ENCODE results near the gene SPPL3.
"Not testable (repeated sequence)": the region's sequence is repeated elsewhere in the genome, so short reads cannot be mapped to it uniquely, and the experiment has no call there.

SPPL3 gene

GRCh38 chr12:120917748-120918147, 13.6 kb upstream of the SPPL3 start:
- DNase-seq (ENCODE audit: low read depth), result no peak

- DNase-seq (ENCODE audit: low read depth), result no peak
Observed at GRCh38 chr12:120916561-120916960, 12.4 kb upstream of the SPPL3 start.

DNA sequence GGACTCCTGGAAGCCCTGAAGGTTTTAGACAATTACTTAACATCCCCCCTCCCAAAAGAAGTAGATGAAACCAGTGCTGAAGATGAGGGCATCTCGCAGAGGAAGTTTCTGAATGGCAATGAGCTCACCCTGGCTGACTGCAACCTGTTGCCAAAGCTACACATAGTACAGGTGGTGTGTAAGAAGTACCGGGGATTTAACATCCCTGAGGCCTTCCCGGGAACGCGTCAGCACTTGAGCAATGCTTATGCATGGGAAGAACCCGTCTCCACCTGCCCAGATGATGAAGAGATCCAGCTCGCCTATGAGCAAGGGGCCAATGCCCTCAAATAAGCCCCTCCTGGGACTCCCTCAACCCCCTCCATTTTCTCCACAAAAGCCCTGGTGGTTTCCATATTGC, 10.6 kb upstream of the SPPL3 start:
- no peak for DNase-seq (ENCODE audit: low read depth)

DNA sequence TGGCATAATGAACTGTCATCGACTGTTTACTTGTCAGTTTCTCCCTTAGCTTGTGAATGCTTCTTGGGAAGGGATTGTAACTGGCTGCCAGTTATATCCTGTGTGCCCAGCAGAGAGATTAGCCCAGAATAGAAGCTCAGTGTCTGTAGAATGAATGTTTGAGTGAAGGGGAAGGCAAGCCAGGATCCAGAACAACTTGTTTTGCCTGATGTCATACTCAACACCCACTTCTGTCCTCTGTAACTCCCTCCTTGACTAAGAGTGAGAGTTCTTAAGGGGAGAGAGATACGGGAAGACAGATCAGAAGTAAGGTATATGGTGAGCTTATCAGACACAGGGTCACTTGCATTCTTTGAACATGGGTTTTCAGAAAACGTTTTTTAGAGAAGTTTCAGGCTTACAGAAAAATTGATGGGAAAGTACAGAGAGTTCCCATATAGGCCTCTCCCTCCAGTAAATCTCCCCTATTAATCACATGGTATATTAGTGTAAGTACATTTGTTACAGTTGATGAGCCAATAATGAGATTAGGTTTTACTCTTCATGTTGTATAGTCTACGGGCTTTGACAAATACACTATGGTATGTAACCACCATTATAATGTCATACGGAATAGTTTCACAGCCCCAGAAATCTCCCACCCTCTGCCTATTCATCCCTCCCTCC, 5.6 kb upstream of the SPPL3 start:
- DNase-seq (ENCODE audit: low read depth), result no peak

DNA sequence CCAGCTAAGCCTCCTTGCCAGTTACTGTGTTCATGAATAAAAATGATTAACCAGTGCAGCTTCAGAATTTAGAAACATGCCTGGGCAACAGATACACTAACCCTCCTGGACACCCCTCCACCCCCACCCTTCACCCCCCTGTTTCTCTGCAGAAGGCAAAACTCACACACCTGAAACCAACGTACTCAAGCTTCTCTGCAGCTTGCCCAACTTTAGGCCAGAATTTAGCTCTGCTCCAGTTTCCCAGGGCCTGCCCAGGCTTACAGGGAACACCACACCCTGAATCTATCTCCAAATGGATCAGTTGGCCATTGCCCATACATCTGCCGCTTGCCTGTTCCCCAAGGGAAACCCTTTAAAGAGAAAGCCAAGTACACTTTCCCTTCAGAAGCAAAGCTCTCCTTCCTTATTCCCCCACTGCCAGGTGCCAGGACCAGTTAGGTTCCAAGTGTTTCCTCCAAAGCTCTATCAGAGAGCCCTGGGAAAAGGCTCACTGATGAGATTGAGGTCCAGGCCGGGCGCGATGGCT, 1.8 kb upstream of the SPPL3 start:
- no peak for DNase-seq (ENCODE audit: low read depth)

- DNase-seq (ENCODE audit: low read depth), result no peak
Observed at GRCh38 chr12:120903412-120904196, 554 bp downstream of the SPPL3 start.

DNA sequence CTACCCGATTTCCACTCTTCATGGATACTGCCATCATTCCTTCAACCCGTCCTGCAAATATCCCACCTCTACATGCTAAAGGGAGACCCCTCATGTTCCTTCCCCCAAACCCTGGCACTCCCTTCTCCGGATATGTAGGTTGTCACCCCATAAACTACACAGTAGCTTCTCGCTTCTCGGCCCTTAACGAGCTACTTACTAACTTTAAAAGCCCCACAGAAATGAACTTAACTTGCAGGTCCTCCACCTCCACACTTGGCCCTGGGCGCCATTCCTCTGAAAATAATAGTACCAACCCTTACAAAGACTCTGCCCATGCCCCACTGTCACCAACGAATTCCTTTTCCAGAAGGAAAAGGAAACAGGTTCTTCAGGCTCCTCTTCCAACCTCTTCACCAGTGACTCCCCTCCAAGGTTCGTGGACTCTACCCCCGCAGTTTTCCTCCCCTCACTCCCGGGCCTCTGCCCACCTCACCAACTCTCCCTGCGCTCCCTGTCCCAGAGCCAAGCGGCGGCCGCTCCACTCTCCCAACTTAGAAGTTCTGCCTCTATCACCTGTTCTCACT, 1.2 kb downstream of the SPPL3 start:
- no peak for DNase-seq (ENCODE audit: low read depth)

- no peak for DNase-seq (ENCODE audit: low read depth)
Observed at GRCh38 chr12:120901818-120902217, 2.3 kb downstream of the SPPL3 start.

GRCh38 chr12:120901101-120901500, 3.1 kb downstream of the SPPL3 start:
- DNase-seq (ENCODE audit: low read depth), result not testable (repeated sequence)

DNA sequence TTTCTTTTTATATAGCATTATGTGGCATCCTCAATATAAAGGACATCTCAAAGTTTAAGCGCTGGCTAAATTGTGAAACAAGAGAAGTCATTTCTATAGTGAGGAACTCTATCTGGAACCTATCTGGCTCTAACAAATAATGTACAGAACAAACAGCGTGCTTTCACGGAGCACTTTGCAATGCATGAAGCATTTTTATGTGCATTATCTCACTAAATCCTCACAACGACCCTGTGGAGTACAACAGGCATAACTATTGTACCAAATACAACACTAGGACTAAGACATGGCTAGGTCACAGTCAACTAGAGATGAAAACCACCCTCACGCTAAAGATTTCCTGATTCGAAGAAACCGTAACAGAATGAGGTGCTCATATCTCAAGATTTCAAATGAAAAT, 8.6 kb downstream of the SPPL3 start:
- no peak for DNase-seq (ENCODE audit: low read depth)

DNA sequence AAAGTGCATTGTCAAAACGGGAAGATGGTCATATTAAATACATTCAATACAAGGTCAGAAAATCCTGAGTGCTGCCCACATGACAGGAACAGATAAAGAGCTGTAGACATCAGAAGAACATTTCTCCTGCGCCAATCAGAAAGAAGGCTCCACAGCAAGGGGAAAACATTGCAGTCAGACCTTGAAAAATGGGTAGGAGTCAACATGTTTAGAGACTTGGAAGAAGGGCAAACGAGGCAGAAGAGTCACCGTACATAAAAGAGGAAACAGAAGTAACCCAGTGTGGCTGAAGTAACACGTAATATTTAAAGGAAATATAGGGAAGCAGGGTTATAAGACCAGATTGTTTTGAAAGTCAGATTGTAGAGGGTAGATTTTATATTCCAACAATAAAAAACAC, 11.9 kb downstream of the SPPL3 start:
- DNase-seq (ENCODE audit: low read depth), result no peak

DNA sequence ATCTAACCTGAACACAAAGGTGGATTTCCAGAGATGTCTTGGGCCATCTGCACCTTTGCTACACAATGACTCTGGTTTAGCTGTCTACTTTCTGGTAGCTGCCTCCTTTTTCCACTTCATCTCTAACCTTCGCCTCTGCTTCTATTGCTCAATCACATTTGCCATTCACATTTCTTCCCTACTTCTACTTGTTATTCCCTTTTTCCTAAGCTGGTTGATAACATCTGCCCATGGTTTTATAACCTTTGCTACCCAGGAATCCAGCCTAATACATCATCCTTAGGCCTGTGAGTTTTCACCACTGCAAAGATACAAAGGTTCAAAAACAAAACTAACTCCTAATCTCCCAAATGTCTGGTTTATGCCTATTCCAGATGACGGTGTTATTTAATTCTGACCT, 13.2 kb downstream of the SPPL3 start:
- DNase-seq (ENCODE audit: low read depth), result no peak

DNA sequence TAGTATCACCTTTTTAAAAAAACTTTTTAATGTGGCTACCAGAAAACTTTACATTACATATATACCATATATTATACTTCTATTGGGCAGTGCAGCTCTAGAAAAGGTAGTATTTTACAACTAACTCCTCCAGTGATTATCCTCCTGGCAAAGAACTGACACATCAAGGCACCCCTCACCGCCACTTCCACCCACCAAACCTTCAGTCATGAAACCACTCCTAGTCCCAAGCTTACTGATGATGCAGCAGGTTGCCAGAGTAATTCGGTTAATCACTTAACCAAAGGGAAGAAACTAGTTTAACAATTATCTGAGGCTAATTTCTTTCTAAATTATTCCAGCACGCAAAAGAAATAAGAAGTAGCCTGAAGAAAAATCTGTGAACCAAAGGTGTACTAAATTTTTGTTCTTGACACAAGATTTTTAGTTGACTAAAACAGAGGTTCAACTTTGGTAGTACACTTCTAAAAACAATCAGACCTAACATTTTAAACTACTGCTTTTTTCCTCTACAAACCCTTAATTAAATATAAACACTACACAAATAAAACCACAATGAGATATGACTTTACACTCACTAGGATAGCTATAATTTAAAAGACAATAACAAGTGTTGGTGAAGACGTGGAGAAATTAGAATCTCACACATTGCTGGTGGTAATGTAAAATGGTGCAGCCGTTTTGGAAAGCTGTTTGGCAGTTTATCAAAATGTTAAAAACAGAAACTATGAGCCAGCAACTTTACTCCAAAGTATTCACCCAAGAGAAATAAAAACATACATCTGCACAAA, 16.7 kb downstream of the SPPL3 start:
- no peak for DNase-seq (ENCODE audit: low read depth)

- no peak for DNase-seq (ENCODE audit: low read depth)
Observed at GRCh38 chr12:120886199-120887018, 17.7 kb downstream of the SPPL3 start.

DNA sequence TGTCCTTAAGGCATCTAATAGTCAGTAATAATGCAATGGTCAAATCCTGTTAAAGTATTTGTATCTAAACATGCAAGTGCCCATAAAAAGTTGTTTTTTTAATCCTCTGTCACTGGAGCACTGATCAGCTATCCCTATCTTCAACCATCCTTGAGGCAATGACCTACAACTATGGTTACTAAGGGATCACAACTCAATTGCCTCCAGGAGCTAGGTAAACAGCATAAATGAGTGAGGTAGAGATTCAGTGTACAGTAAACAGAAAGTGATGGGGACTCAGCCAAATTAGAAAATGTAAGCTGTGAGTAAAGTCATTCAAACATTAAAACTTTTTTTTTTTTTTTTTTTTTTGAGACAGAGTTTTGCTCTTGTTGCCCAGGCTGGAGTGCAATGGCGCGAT, 18.6 kb downstream of the SPPL3 start:
- no peak for DNase-seq (ENCODE audit: low read depth)

DNA sequence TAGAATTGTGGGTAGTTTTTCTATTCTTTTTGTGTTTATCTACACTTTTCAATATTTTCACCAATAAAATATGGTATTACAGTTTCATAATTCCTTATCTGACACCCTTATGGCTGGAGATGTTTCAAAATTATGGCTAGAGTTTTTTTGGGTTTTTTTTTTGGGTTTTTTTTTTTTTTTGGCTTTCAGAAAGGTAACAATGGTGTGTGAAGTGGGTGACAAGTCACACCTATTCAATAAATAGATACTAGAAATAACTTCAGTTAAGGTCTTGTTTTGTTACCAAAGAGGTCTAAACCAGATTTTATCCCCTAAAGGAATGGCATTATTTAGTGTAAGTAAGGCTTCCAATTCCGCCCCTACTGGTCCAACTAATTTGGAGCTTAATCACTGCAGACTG, 19.5 kb downstream of the SPPL3 start:
- no peak for DNase-seq (ENCODE audit: low read depth)

DNA sequence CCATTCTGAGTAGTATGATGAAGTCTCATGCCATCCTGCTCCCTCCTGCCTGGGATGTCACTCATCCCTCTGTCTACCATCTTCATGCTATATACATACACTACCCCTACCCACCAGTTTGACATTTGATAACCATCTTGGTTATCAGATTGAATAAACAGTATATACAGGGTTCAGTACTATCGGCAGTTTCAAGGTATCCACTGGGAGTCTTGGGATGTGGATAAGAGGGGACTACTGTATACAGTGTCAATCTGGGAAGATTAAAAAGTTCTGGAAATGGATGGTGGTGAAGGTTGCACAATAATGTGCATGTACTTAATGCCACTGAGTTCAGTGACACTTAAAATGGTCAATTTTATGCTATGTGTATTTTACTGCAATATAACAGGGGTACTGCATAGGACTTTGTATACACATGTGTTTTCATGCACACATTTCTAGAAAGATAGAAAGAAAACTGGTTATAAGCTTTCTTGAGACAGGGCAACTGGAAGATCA, 22.1 kb downstream of the SPPL3 start:
- DNase-seq (ENCODE audit: low read depth), result no peak

DNA sequence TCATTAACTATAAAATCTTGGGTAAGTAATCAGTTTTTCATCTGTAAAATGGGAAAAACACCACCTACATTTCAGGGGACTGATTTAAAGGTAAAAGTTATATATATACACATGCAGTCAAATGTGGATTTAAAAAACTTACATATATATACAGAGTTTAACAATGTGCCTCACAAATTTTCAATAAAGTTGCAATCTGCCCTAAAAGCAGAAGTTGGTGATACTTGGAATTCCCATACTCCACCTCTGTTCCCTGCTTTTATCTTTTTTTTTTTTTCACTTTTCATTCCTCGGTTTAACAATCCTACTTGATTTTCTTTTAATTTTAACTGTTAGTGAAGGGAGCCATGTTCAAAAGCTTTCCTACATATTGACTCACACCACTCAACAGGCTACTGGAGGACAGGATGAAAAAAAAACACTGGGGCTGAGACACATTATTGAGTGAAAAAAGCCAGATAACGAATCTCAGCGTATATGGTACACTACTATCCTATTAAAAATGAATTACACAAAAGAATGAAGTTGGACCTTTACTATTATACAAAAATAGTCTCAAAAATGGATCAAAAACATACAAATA, 24.3 kb downstream of the SPPL3 start:
- no peak for DNase-seq (ENCODE audit: low read depth)

GRCh38 chr12:120879102-120879501, 25.1 kb downstream of the SPPL3 start:
- no peak for DNase-seq (ENCODE audit: low read depth)

- DNase-seq (ENCODE audit: low read depth), result no peak
Observed at GRCh38 chr12:120874547-120875245, 29.5 kb downstream of the SPPL3 start.

Measured in GM04503 (cell line).